GM12878 (cell line): ENCODE measurements around the gene TMCO6. TPM values are rescaled to one million over a fixed set of nuclear protein-coding genes. Genes with fewer than 3 reads are reported as not detected.
"Not testable (repeated sequence)": the region's sequence is repeated elsewhere in the genome, so short reads cannot be mapped to it uniquely, and the experiment has no call there.

Experiments
- ATAC-seq: fragments of 200-7000 bp; cut with Tn5 transposase; 3 replicates; pipeline ENCODE4 v1.9.1; 2020; ENCODE audit warnings: mild to moderate bottlenecking, moderate library complexity
- BruUV-seq: library from RNA; stranded (reverse); fragments of 400-500 nt; replicated peaks from 2 replicates; lab custom pipeline; 2021; lab: Mats Ljungman, UMichigan
- CTCF ChIA-PET: fragments of 300-600 bp; sonication (Branson Sonifier 250); formaldehyde crosslinking; extraction: SDS; loops from one replicate; lab custom pipeline; 2021; ENCODE audit warnings: inconsistent platforms; lab: Yijun Ruan, JAX
- POLR2A ChIA-PET: fragments of 350-600 bp; formaldehyde crosslinking; extraction: SDS; loops from one replicate; lab custom pipeline; 2021; ENCODE audit warnings: inconsistent platforms; lab: Charles Lee
- RAD21 ChIA-PET: fragments of 300-600 bp; sonication (Branson Sonifier 250); formaldehyde crosslinking; loops from one replicate; lab custom pipeline; 2023; ENCODE audit warnings: antibody characterized with exemption; ENCODE audit not compliant: unreplicated experiment; lab: Charles Lee
- SMC1A ChIA-PET: fragments of 300-600 bp; sonication (Branson Sonifier 250); formaldehyde crosslinking; loops from one replicate; lab custom pipeline; 2023; ENCODE audit not compliant: unreplicated experiment, uncharacterized antibody; lab: Charles Lee
- DNase-seq: peaks from one replicate; pipeline ENCODE4 v3.0.0-alpha.2; 2011; ENCODE audit warnings: low read depth, low spot score
- FAIRE-seq: peaks from 3 replicates; lab custom pipeline; 2011; peaks lifted over from hg19 to GRCh38; lab: Jason Lieb, UNC
- H2AFZ ChIP-seq: 2 replicates; pipeline ENCODE4 v1.6.0; 2011; ENCODE audit warnings: low read depth, low read length, control low read depth; ENCODE audit not compliant: control insufficient read depth
- H3K27ac ChIP-seq: 2 replicates; pipeline ENCODE4 v1.5.1; 2011; ENCODE audit warnings: control low read depth; ENCODE audit not compliant: control insufficient read depth, insufficient read depth
- H3K27me3 ChIP-seq, 2 experiments: replicated peaks in 1 of 2; 2 replicates each; pipeline versions ENCODE4 v1.6.0 to v1.6.1; 2011; ENCODE audit warnings: low read length in 1 of 2; ENCODE audit not compliant: control insufficient read depth in 2 of 2, insufficient read depth in 2 of 2
- H3K36me3 ChIP-seq, 2 experiments: 2 replicates each; pipeline ENCODE4 v1.5.1; 2011; ENCODE audit warnings: low read length in 1 of 2; ENCODE audit not compliant: control insufficient read depth in 2 of 2, insufficient read depth in 2 of 2
- H3K4me1 ChIP-seq: 2 replicates; pipeline ENCODE4 v1.6.1; 2011; ENCODE audit warnings: mild to moderate bottlenecking, low read length, moderate library complexity, mixed read lengths; ENCODE audit not compliant: control insufficient read depth, insufficient read depth
- H3K4me2 ChIP-seq: 2 replicates; pipeline ENCODE4 v1.6.0; 2011; ENCODE audit warnings: control low read depth; ENCODE audit not compliant: control insufficient read depth, insufficient read depth
- H3K4me3 ChIP-seq: fragments of 200-600 bp; sonication (generic); 2 replicates; pipeline ENCODE4 v1.5.1; 2016
- H3K79me2 ChIP-seq: 2 replicates; pipeline ENCODE4 v1.6.0; 2011; ENCODE audit warnings: low read length; ENCODE audit not compliant: control insufficient read depth, insufficient read depth
- H3K9ac ChIP-seq: 2 replicates; pipeline ENCODE4 v1.8.0; 2011; ENCODE audit warnings: low read length, control low read depth, mixed read lengths; ENCODE audit not compliant: control insufficient read depth, insufficient read depth
- H3K9me3 ChIP-seq: replicated peaks from 3 replicates; pipeline ENCODE4 v1.5.1; 2011; ENCODE audit warnings: mild to moderate bottlenecking, low read length; ENCODE audit not compliant: control insufficient read depth, insufficient read depth
- H4K20me1 ChIP-seq: 2 replicates; pipeline ENCODE4 v1.6.0; 2011; ENCODE audit not compliant: control insufficient read depth, insufficient read depth
- HDAC6 ChIP-seq: fragments of 200-600 bp; sonication (generic); IDR thresholded peaks from one replicate; pipeline ENCODE4 v1.8.0; 2017; ENCODE audit warnings: antibody characterized with exemption; ENCODE audit not compliant: unreplicated experiment
- IKZF2 ChIP-seq, 2 experiments: fragments of 450-650 bp; IDR thresholded peaks; 2 replicates each; pipeline ENCODE4 v1.6.1; 2017; ENCODE audit warnings: mild to moderate bottlenecking in 2 of 2, moderate library complexity in 2 of 2
- NBN ChIP-seq: fragments of 450-650 bp; IDR thresholded peaks from 2 replicates; pipeline ENCODE4 v1.6.1; 2016
- PAX5 ChIP-seq: IDR thresholded peaks from 2 replicates; pipeline ENCODE4 v1.6.1; 2011; ENCODE audit warnings: low read depth, low read length, borderline replicate concordance
- SMAD5 ChIP-seq: IDR thresholded peaks from 2 replicates; pipeline ENCODE4 v1.6.1; 2016; ENCODE audit warnings: antibody characterized with exemption, low read depth
- SMARCA5 ChIP-seq: fragments of 450-650 bp; IDR thresholded peaks from 2 replicates; pipeline ENCODE4 v1.6.1; 2017; ENCODE audit warnings: mild to moderate bottlenecking
- YY1 ChIP-seq: IDR thresholded peaks from 2 replicates; pipeline ENCODE4 v1.6.1; 2011; ENCODE audit warnings: low read depth, mild to moderate bottlenecking, low read length
- WGBS: methylation state at CpG from one replicate; pipeline ENCODE4 v1.1.6; 2016; ENCODE audit warnings: low lambda C conversion rate; ENCODE audit not compliant: insufficient replicate concordance, insufficient coverage; ENCODE audit errors: missing lambda C conversion rate; 5-methylcytosine and 5-hydroxymethylcytosine counted together
- in situ Hi-C: fragments of 300-500 bp; cut with MboI; formaldehyde crosslinking; loops from 9 replicates; pipeline ENCODE4 v1.14.3; 2018; ENCODE audit warnings: mixed read lengths
- intact Hi-C: fragments of 100-400 bp; cut with micrococcal nuclease; formaldehyde crosslinking; loops from one replicate; pipeline ENCODE4 v1.14.2; 2022; ENCODE audit not compliant: unreplicated experiment
- polyA plus RNA-seq, 11 experiments: library from polyadenylated mRNA; depleted of rRNA in 4 of 11; unstranded in 6 of 11; stranded (reverse) in 5 of 11; fragments of >200 nt; fragmentation: Nextera tagmentation in 4 of 11; fragmentation: Illumina TruSeq in 1 of 11; extraction: Ambion mirVana in 4 of 11; extraction: Trizol in 1 of 11; gene quantifications; 1 replicate in 1 of 11; 2 replicates in 10 of 11; pipeline versions ENCODE4 v1.2.1 to v1.2.3, GENCODE V29; 2011 to 2016; ENCODE audit warnings: inconsistent platforms in 2 of 11, missing spikeins in 2 of 11, low read depth in 1 of 11
- total RNA-seq, 4 experiments: library from RNA; depleted of rRNA in 3 of 4; stranded (reverse); fragments of >200 nt in 3 of 4; fragmentation: Illumina TruSeq in 1 of 4; extraction: Trizol in 1 of 4; gene quantifications; 2 replicates each; pipeline versions ENCODE4 v1.2.1 to v1.2.3, GENCODE V29; 2013 to 2021
- TF ChIP-seq, protein P1 (sequence below): fragments of 150-350 bp; IDR thresholded peaks from 2 replicates; pipeline ENCODE4 v1.6.1; 2014; ENCODE audit warnings: mild to moderate bottlenecking, low read depth, low read length

TMCO6 gene
- total and polyA plus RNA-seq, 10 of the 15 experiments (the other 5 are each of a cell fraction or from before 2014, with no cell fraction given) = 4.1 to 21.6 (median 11.7) TPM

DNA sequence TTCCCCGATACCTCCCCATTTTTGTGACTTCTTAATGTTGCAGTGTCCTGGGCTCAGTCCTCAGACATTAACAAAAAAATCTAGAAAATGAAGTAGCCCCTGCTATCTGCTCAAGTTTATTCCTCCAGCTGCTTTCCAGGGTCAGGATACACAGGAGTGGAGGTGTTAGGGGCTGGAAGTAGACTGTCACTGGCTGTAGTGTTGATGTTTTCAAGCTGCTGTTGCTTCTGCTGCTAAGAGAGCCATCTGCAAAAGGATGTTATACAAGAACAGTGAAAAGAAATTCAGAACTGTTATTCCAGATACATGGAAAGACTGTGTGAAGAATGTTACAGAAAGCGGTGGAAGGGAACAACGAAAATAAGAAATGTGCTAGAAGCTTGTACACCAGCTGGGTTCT, 16.9 kb upstream of the TMCO6 start:
- ChIA-PET SMC1A (interaction anchor here (0.7 to 0.9 kb wide), 4 partner anchors 35 to 101 kb away, joined by 3 to 4 read pairs (median 4); no protein-coding TSS in a partner anchor), CTCF (interaction anchor here (0.6 to 1.5 kb wide), 2 partner anchors 250 to 1122 kb away, joined by 4 to 6 read pairs; no protein-coding TSS in a partner anchor), RAD21 (no interaction called here), POLR2A (no interaction called here)
- Histone ChIP-seq H2AFZ (no peak overlapping the region), H3K27ac (no peak overlapping the region), H3K4me1 (no peaks in the 10 kb centered on the region), H3K36me3 (no peaks in the 10 kb centered on the region), H3K4me3 (no peak overlapping the region), H3K27me3 (no peaks in the 10 kb centered on the region), H3K9ac (no peak overlapping the region), H3K9me3 (no peaks in the 10 kb centered on the region), H4K20me1 (no peaks in the 10 kb centered on the region), H3K4me2 (no peak overlapping the region), H3K79me2 (no peaks in the 10 kb centered on the region)
- BruUV-seq = no TSS peak
- intact Hi-C loops (no loop called here), in situ Hi-C loops (no loop called here)
- TF ChIP-seq NBN (no peak), IKZF2 (IDR thresholded peaks at IDR 0.05) (no peak), PAX5 (no peak), SMARCA5 (no peak), HDAC6 (no peak), SMAD5 (no peak), YY1 (no peak)
- TF ChIP-seq, protein P1, sequence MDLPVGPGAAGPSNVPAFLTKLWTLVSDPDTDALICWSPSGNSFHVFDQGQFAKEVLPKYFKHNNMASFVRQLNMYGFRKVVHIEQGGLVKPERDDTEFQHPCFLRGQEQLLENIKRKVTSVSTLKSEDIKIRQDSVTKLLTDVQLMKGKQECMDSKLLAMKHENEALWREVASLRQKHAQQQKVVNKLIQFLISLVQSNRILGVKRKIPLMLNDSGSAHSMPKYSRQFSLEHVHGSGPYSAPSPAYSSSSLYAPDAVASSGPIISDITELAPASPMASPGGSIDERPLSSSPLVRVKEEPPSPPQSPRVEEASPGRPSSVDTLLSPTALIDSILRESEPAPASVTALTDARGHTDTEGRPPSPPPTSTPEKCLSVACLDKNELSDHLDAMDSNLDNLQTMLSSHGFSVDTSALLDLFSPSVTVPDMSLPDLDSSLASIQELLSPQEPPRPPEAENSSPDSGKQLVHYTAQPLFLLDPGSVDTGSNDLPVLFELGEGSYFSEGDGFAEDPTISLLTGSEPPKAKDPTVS = no peak
- 81% methylated on average over 3 of the region's 3 CpGs for WGBS
- DNase-seq (no peak), ATAC-seq (no peak), FAIRE-seq (no peak)

DNA sequence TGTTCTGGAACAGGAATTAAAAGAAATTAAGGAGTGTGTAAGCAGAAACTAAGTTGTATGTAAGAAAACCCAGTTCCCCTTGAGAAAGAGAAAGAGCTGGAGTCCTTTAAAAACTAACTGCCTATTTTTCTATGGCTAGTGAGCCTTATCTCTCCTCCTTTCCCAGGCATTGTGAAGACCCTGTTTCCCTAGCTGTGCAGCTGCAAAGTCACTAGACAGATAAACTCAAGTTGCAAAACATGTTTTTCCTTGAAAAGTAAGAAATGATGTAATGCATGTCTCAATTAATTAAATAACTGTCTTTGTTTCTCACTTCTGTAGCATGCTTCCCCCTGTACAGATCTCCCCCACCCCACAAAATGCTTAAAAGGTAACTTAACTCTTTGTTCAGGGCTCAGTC, 16.2 kb upstream of the TMCO6 start:
- ATAC-seq, POLR2A ChIA-PET, H3K9ac ChIP-seq, H2AFZ ChIP-seq, intact Hi-C loops, FAIRE-seq, H3K4me1 ChIP-seq, H3K9me3 ChIP-seq, BruUV-seq, H3K4me3 ChIP-seq, H3K79me2 ChIP-seq, DNase-seq, RAD21 ChIA-PET, in situ Hi-C loops, H4K20me1 ChIP-seq, H3K27ac ChIP-seq, H3K27me3 ChIP-seq, H3K4me2 ChIP-seq, H3K36me3 ChIP-seq: not testable (repeated sequence)
- CTCF ChIA-PET = interaction anchor here (1.5 kb wide), 1 partner anchor 250 kb away, joined by 4 read pairs; no protein-coding TSS in a partner anchor
- SMC1A ChIA-PET = interaction anchor here (0.8 to 0.9 kb wide), 2 partner anchors 64 to 102 kb away, joined by 3 read pairs; no protein-coding TSS in a partner anchor

DNA sequence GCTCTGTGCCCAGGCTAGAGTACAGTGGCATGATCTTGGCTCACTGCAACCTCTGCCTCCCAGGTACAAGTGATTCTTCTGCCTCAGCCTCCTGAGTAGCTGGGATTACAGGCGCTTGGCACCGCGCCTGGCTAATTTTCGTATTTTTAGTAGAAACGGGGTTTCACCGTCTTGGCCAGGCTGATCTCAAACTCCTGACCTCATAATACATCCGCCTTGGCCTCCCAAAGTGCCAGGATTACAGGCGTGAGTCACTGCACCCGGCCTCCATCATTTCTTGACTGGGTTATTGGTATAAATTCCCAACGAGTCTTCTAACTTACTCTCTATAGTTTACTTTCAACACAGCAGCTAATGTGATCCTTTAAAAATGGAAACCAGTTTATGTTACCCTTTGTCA, 14.4 kb upstream of the TMCO6 start:
- POLR2A ChIA-PET, DNase-seq, H3K27ac ChIP-seq, H3K79me2 ChIP-seq, SMC1A ChIA-PET, H3K4me1 ChIP-seq, H3K4me3 ChIP-seq, RAD21 ChIA-PET, H3K27me3 ChIP-seq, FAIRE-seq, H3K4me2 ChIP-seq, H2AFZ ChIP-seq, H3K9me3 ChIP-seq, H3K36me3 ChIP-seq, in situ Hi-C loops, H3K9ac ChIP-seq, intact Hi-C loops, ATAC-seq, BruUV-seq, H4K20me1 ChIP-seq, CTCF ChIA-PET: not testable (repeated sequence)
- 64% methylated on average over 10 of the region's 10 CpGs for WGBS
